Activated T-cell treated with anti-CD3 and anti-CD28 coated beads, Interleukin-2, amount 50 U/mL, for 72 hours (primary cell): ENCODE data around the gene AGBL1. TPM values are rescaled to one million over a fixed set of nuclear protein-coding genes. Genes with fewer than 3 reads are reported as not detected.
"Not testable (repeated sequence)": the region's sequence is repeated elsewhere in the genome, so short reads cannot be mapped to it uniquely, and the experiment has no call there.

Source experiments
- ATAC-seq, 2 donors: fragments of 150-1000 bp; cut with Tn5 transposase; replicated peaks in 1 of 2; 2 replicates each; pipeline ENCODE4 v1.10.0; 2021; ENCODE audit warnings: moderate library complexity in 2 of 2, mild to moderate bottlenecking in 1 of 2
- DNase-seq, 2 donors: peaks; one replicate each; pipeline ENCODE4 v3.0.0; 2021 to 2022; ENCODE audit warnings: mixed read lengths in 1 of 2
- H3K27ac Mint-ChIP-seq: one replicate; pipeline ENCODE4 v1.8.0; 2022; ENCODE audit warnings: mild to moderate bottlenecking, moderate library complexity, mixed read lengths
- H3K27me3 Mint-ChIP-seq: one replicate; pipeline ENCODE4 v1.8.0; 2022; ENCODE audit warnings: low read depth, mixed read lengths
- H3K36me3 Mint-ChIP-seq, 2 donors: one replicate each; pipeline ENCODE4 v1.8.0; 2022; ENCODE audit warnings: mixed read lengths in 2 of 2, mild to moderate bottlenecking in 1 of 2; ENCODE audit not compliant: insufficient read depth in 2 of 2
- H3K4me1 Mint-ChIP-seq: one replicate; pipeline ENCODE4 v1.8.0; 2022; ENCODE audit warnings: low read depth, mixed read lengths
- H3K4me3 Mint-ChIP-seq, 2 donors: one replicate each; pipeline ENCODE4 v1.8.0; 2022; ENCODE audit warnings: mild to moderate bottlenecking in 2 of 2, mixed read lengths in 2 of 2, moderate library complexity in 2 of 2
- H3K9me3 Mint-ChIP-seq, 2 donors: one replicate each; pipeline ENCODE4 v1.8.0; 2022; ENCODE audit warnings: mixed read lengths in 2 of 2
- total RNA-seq, 2 donors: library from RNA; stranded (reverse); gene quantifications; one replicate each; pipeline ENCODE4 v1.2.3, GENCODE V29; 2022

AGBL1 gene
- total RNA-seq, 2 donors from 2014 or later = 0.14 TPM; not detected in 1

GRCh38 chr15:86106306-86106705, 26.6 kb downstream of the AGBL1 start:
- H3K4me1 Mint-ChIP-seq = peaks cover 6% of the 10 kb centered on the region
- H3K27ac Mint-ChIP-seq = no peak overlapping the region
- H3K4me3 Mint-ChIP-seq = no peak overlapping the region
- ATAC-seq = no peak
- peaks cover 2 to 6% of the 10 kb centered on the region in 2 donors for H3K9me3 Mint-ChIP-seq
- H3K27me3 Mint-ChIP-seq = peaks cover 12% of the 10 kb centered on the region
- peaks cover 3% of the 10 kb centered on the region in 2 donors for H3K36me3 Mint-ChIP-seq
- no peak for DNase-seq

GRCh38 chr15:86115145-86115801, 35.6 kb downstream of the AGBL1 start:
- H3K27ac Mint-ChIP-seq = no peak overlapping the region
- ATAC-seq = no peak

GRCh38 chr15:86121568-86122225, 42.0 kb downstream of the AGBL1 start:
- DNase-seq = no peak
- Mint-ChIP-seq H3K36me3 (no peaks in the 10 kb centered on the region), H3K27ac (no peak overlapping the region), H3K4me3 (no peak overlapping the region), H3K4me1 (no peaks in the 10 kb centered on the region), H3K9me3 (no peaks in the 10 kb centered on the region), H3K27me3 (no peaks in the 10 kb centered on the region)
- no peak for ATAC-seq

More at GRCh38 chr15:86115145-86115801, 35.6 kb downstream of the AGBL1 start:
- DNase-seq = no peak
- no peaks in the 10 kb centered on the region for H3K4me1 Mint-ChIP-seq
- no peaks in the 10 kb centered on the region for H3K36me3 Mint-ChIP-seq
- H3K4me3 Mint-ChIP-seq = no peak overlapping the region
- no peaks in the 10 kb centered on the region for H3K9me3 Mint-ChIP-seq
- H3K27me3 Mint-ChIP-seq = no peaks in the 10 kb centered on the region

- H3K36me3 Mint-ChIP-seq, H3K4me3 Mint-ChIP-seq, H3K9me3 Mint-ChIP-seq, ATAC-seq, H3K4me1 Mint-ChIP-seq, H3K27ac Mint-ChIP-seq, DNase-seq, H3K27me3 Mint-ChIP-seq: not testable (repeated sequence)
Measured at GRCh38 chr15:86122691-86123391, 43.2 kb downstream of the AGBL1 start.

GRCh38 chr15:86125775-86126174, 46.1 kb downstream of the AGBL1 start:
- no peaks in the 10 kb centered on the region for H3K4me1 Mint-ChIP-seq
- H3K4me3 Mint-ChIP-seq = no peak overlapping the region
- peaks cover 0 to 1% of the 10 kb centered on the region in 2 donors for H3K9me3 Mint-ChIP-seq
- no peaks in the 10 kb centered on the region for H3K36me3 Mint-ChIP-seq
- DNase-seq (no peak), ATAC-seq (no peak)
- H3K27ac Mint-ChIP-seq = no peak overlapping the region
- no peaks in the 10 kb centered on the region for H3K27me3 Mint-ChIP-seq

- ATAC-seq (no peak), DNase-seq (no peak)
- Mint-ChIP-seq H3K36me3 (no peaks in the 10 kb centered on the region), H3K27ac (no peak overlapping the region), H3K4me3 (no peak overlapping the region), H3K4me1 (no peaks in the 10 kb centered on the region), H3K9me3 (peaks cover 0 to 1% of the 10 kb centered on the region in 2 donors), H3K27me3 (no peaks in the 10 kb centered on the region)
Measured at GRCh38 chr15:86127547-86127946, 47.9 kb downstream of the AGBL1 start.

GRCh38 chr15:86135041-86135440, 55.4 kb downstream of the AGBL1 start:
- H3K27me3 Mint-ChIP-seq = no peaks in the 10 kb centered on the region
- H3K27ac Mint-ChIP-seq = no peak overlapping the region
- ATAC-seq = no peak
- DNase-seq = no peak
- H3K36me3 Mint-ChIP-seq = no peaks in the 10 kb centered on the region
- H3K4me3 Mint-ChIP-seq = no peak overlapping the region
- no peaks in the 10 kb centered on the region for H3K9me3 Mint-ChIP-seq
- no peaks in the 10 kb centered on the region for H3K4me1 Mint-ChIP-seq

GRCh38 chr15:86136861-86137260, 57.2 kb downstream of the AGBL1 start:
- Mint-ChIP-seq H3K27ac (no peak overlapping the region), H3K4me1 (no peaks in the 10 kb centered on the region), H3K4me3 (no peak overlapping the region), H3K36me3 (no peaks in the 10 kb centered on the region), H3K27me3 (peaks cover 6% of the 10 kb centered on the region), H3K9me3 (peaks cover 0 to 1% of the 10 kb centered on the region in 2 donors)
- DNase-seq = no peak
- no peak for ATAC-seq

- Mint-ChIP-seq H3K4me1 (no peaks in the 10 kb centered on the region), H3K27ac (no peak overlapping the region), H3K9me3 (peaks cover 0 to 2% of the 10 kb centered on the region in 2 donors), H3K4me3 (no peak overlapping the region), H3K36me3 (no peaks in the 10 kb centered on the region), H3K27me3 (peaks cover 6% of the 10 kb centered on the region)
- DNase-seq (no peak), ATAC-seq (no peak)
Measured at GRCh38 chr15:86138798-86139197, 59.1 kb downstream of the AGBL1 start.

- H3K4me3 Mint-ChIP-seq = no peak overlapping the region
- no peak for ATAC-seq
- peak; percentile 7 to 28 for DNase-seq
- no peaks in the 10 kb centered on the region for H3K4me1 Mint-ChIP-seq
- no peaks in the 10 kb centered on the region for H3K36me3 Mint-ChIP-seq
- H3K9me3 Mint-ChIP-seq = peaks cover 2 to 4% of the 10 kb centered on the region in 2 donors
- peaks cover 6% of the 10 kb centered on the region for H3K27me3 Mint-ChIP-seq
- H3K27ac Mint-ChIP-seq = no peak overlapping the region
Measured at GRCh38 chr15:86139828-86140227, 60.2 kb downstream of the AGBL1 start.

GRCh38 chr15:86154705-86155104, 75.0 kb downstream of the AGBL1 start:
- peaks cover 6 to 7% of the 10 kb centered on the region in 2 donors for H3K9me3 Mint-ChIP-seq
- no peak for ATAC-seq

GRCh38 chr15:86155551-86155950, 75.9 kb downstream of the AGBL1 start:
- H3K36me3 Mint-ChIP-seq = peaks cover 0 to 1% of the 10 kb centered on the region in 2 donors
- H3K9me3 Mint-ChIP-seq = peaks cover under 1 to 4% of the 10 kb centered on the region in 2 donors
- H3K4me1 Mint-ChIP-seq = no peaks in the 10 kb centered on the region
- peaks cover 16% of the 10 kb centered on the region for H3K27me3 Mint-ChIP-seq
- ATAC-seq (no peak), DNase-seq (no peak)
- no peak overlapping the region for H3K4me3 Mint-ChIP-seq
- no peak overlapping the region for H3K27ac Mint-ChIP-seq

More at GRCh38 chr15:86154705-86155104, 75.0 kb downstream of the AGBL1 start:
- Mint-ChIP-seq H3K27ac (no peak overlapping the region), H3K4me1 (no peaks in the 10 kb centered on the region), H3K4me3 (no peak overlapping the region), H3K36me3 (peaks cover 0 to 4% of the 10 kb centered on the region in 2 donors), H3K27me3 (peaks cover 16% of the 10 kb centered on the region)
- no peak for DNase-seq

GRCh38 chr15:86157606-86158293, 78.1 kb downstream of the AGBL1 start:
- H3K27ac Mint-ChIP-seq = no peak overlapping the region
- ATAC-seq = no peak

More at GRCh38 chr15:86157606-86158293, 78.1 kb downstream of the AGBL1 start:
- Mint-ChIP-seq H3K4me1 (no peaks in the 10 kb centered on the region), H3K27me3 (peaks cover 19% of the 10 kb centered on the region), H3K4me3 (no peak overlapping the region), H3K36me3 (no peaks in the 10 kb centered on the region), H3K9me3 (peaks cover under 1 to 1% of the 10 kb centered on the region in 2 donors)
- DNase-seq = no peak
